CD4-positive, alpha-beta T cell treated with Interleukin-4 for 4 hours (primary cell): ENCODE measurements around the gene MGMT.

ENCODE experiments used
- DNase-seq: peaks from one replicate; pipeline ENCODE4 v3.0.0-alpha.2; 2020

Gene MGMT

GRCh38 chr10:129815898-129816655 lies 349.0 kb downstream of the MGMT start:
- DNase-seq = no peak

GRCh38 chr10:129816656-129817045 lies 349.6 kb downstream of the MGMT start:
- DNase-seq = no peak
